ENCODE measurements around the gene PCDHB8. TPM values are rescaled to one million over a fixed set of nuclear protein-coding genes. Genes with fewer than 3 reads are reported as not detected.
"Not testable (repeated sequence)": the region's sequence is repeated elsewhere in the genome, so short reads cannot be mapped to it uniquely, and the experiment has no call there.

The PCDHB8 gene
- total RNA-seq, 1 experiment from 2014 or later, result not detected

GRCh38 chr5:141182248-141182647 is 4.7 kb downstream of the PCDHB8 start, which contains the start of gene PCDHB16:
PCDHB16 (plus strand) TSS chr5:141182387; CDS start chr5:141182560, 173 bp downstream.
- Histone ChIP-seq H3K9me2 (ENCODE audit: insufficient read depth) (no peaks in the 10 kb centered on the region), H3K27ac (ENCODE audit: low read depth, low read length) (no peak within 1 kb of the TSS), H3K4me3 (replicated peaks in 1 of 2; ENCODE audit: low read depth in 1 of 2, low read length in 2 of 2) (no peak within 1 kb of the TSS), H3K4me1 (ENCODE audit: control insufficient read depth in 1 of 2, insufficient read depth in 2 of 2, low read length in 2 of 2) (no peaks in the 10 kb centered on the region), H2AFZ (ENCODE audit: low read depth, low read length, poor library complexity, severe bottlenecking) (no peak within 1 kb of the TSS), H4K20me1 (ENCODE audit: insufficient read depth) (no peaks in the 10 kb centered on the region), H3K4me2 (ENCODE audit: low read length) (no peak within 1 kb of the TSS), H3K9ac (ENCODE audit: low read length) (no peak within 1 kb of the TSS), H3K79me2 (ENCODE audit: insufficient read depth, low read length) (no peaks in the 10 kb centered on the region), H3K36me3 (ENCODE audit: control insufficient read depth in 1 of 2, insufficient read depth in 2 of 2, low read length in 2 of 2) (no peaks in the 10 kb centered on the region), H3K9me3 (ENCODE audit: control insufficient read depth in 1 of 2, insufficient read depth in 1 of 2, low read depth in 1 of 2, low read length in 2 of 2) (peaks cover 0 to 6% of the 10 kb centered on the region in 2 experiments; a peak in 2 of 4 replicates), H3K27me3 (ENCODE audit: insufficient read depth, low read length) (no peaks in the 10 kb centered on the region)
- ATAC-seq, result no peak
- TF ChIP-seq SIN3A (IDR thresholded peaks at IDR 0.05; ENCODE audit: low read depth) (no peak), CEBPB (IDR thresholded peaks at IDR 0.05; ENCODE audit: low read depth) (no peak), FOSL1 (IDR thresholded peaks at IDR 0.05; ENCODE audit: low read depth) (no peak), POLR2AphosphoS5 (IDR thresholded peaks at IDR 0.05; ENCODE audit: low read depth, low read length) (no peak), ATF3 (IDR thresholded peaks at IDR 0.05) (no peak), RAD21 (IDR thresholded peaks at IDR 0.05; ENCODE audit: low read depth) (peak; percentile 7; the same call in 1 of the 2 replicates), ZFX (IDR thresholded peaks at IDR 0.05) (no peak)
- BruUV-seq (replicated peaks), result no TSS peak
- DNase-seq (ENCODE audit: low read depth, low spot score), result no peak
- intact Hi-C loops (cut with micrococcal nuclease), result no loop called here
- ChIA-PET POLR2A (no interaction called here), RAD21 (ENCODE audit: low non-redundant PET in 1 of 2, low total read pairs in 2 of 2, uncharacterized antibody in 2 of 2, unreplicated experiment in 2 of 2) (no interaction called here), CTCF (no interaction called here)

GRCh38 chr5:141184117-141184855 is 6.7 kb downstream of the PCDHB8 start:
- H3K79me2 ChIP-seq (ENCODE audit: insufficient read depth, low read length); H3K9ac ChIP-seq (ENCODE audit: low read length); H3K4me1 ChIP-seq (ENCODE audit: control insufficient read depth in 1 of 2, insufficient read depth in 2 of 2, low read length in 2 of 2); H4K20me1 ChIP-seq (ENCODE audit: insufficient read depth); H3K27ac ChIP-seq (ENCODE audit: low read depth, low read length); RAD21 ChIA-PET (ENCODE audit: low non-redundant PET in 1 of 2, low total read pairs in 2 of 2, uncharacterized antibody in 2 of 2, unreplicated experiment in 2 of 2); ATAC-seq; DNase-seq (ENCODE audit: low read depth, low spot score); H3K9me2 ChIP-seq (ENCODE audit: insufficient read depth); intact Hi-C loops (cut with micrococcal nuclease); H3K4me2 ChIP-seq (ENCODE audit: low read length); H3K4me3 ChIP-seq (replicated peaks in 1 of 2; ENCODE audit: low read depth in 1 of 2, low read length in 2 of 2); H2AFZ ChIP-seq (ENCODE audit: low read depth, low read length, poor library complexity, severe bottlenecking); BruUV-seq (replicated peaks); POLR2A ChIA-PET; CTCF ChIA-PET; H3K27me3 ChIP-seq (ENCODE audit: insufficient read depth, low read length); H3K36me3 ChIP-seq (ENCODE audit: control insufficient read depth in 1 of 2, insufficient read depth in 2 of 2, low read length in 2 of 2); H3K9me3 ChIP-seq (ENCODE audit: control insufficient read depth in 1 of 2, insufficient read depth in 1 of 2, low read depth in 1 of 2, low read length in 2 of 2): not testable (repeated sequence)

All from HCT116 (cell line).